Middle frontal gyrus (tissue), 1 donor: ENCODE results near the gene SCN3A.

Source experiments
- DNase-seq: peaks from one replicate; pipeline ENCODE4 v3.0.0-alpha.2; 2015; ENCODE audit warnings: low spot score; ENCODE audit errors: extremely low spot score

Gene SCN3A

GRCh38 chr2:165057308-165057707 lies 146.5 kb downstream of the SCN3A start:
- DNase-seq, result no peak

DNA sequence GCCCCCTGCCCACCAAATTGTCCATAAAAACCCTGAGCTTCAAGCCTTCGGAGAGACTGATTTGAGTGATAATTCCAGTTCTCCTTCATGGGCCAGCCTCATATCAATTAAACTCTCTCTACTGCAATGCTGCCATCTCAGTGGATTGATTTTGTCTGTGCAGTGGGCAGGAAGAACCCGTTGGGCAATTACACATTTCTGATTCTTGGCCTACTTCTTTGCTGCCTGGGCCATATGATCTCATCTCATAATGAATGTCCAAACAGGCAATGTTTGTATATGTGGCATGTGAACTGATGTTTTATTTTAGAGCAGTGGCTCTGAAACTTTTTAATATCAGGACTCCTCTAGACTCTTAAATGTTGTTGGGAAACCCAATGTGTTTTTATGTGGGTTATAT lies 147.3 kb downstream of the SCN3A start:
- DNase-seq, result no peak

GRCh38 chr2:165055082-165055851 lies 148.6 kb downstream of the SCN3A start:
- no peak for DNase-seq

DNA sequence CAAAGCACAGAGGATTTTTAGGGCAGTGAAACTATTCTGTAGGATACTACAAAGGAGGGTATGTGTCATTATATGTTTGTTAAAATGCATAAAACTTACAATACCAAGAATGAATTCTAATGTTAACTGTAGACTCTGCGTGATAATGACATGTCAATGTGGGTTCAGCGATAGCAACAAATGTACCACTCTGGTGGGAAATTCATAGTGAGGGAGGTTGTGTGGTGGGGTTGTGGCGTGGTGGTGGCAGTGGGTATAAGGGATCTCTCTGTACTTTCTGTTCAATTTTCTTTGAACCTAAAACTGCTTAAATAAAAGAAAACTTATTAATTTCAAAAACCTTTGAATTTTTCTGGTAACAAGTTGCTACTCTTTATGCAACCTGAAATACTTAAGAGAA lies 149.2 kb downstream of the SCN3A start:
- no peak for DNase-seq

DNA sequence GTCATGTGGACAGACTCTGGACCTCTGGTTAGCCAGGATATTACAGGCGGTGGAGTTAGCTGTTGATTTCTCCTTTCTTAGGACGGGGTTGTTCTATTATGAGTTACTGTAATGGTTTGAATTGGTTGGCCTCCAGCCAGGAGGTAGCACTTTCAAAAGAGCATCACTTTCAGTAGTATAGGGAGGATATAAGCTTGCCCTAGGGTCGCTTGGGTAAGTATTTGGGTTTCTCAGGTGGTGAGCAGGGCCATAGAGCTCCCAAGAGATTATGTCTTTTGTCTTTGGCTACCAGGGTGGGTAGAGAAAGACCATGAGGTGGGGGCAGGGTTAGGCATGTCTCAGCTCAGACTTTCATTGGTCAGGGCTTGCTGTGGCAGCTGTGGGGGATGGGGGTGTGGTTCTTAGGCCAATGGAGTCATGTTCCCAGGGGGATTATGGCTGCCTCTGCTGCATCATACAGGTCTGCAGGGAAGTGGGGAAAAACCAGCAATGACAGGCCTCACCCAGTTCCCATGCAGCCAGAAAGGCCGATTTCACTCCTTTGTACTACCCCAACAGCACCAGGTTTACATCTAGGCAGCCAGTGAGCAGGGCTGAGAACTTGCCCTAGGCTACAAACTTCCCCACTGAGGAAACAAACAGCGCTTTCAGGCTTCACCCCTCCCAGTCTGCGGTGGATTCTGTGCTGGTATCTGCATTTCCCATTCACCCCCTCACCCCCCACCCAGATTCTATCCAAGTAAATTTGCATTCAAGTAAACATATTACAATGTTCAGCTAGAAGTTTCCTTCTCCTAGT lies 159.1 kb downstream of the SCN3A start:
- no peak for DNase-seq
